ENCODE results near the gene MED27.

MED27 gene

GRCh38 chr9:131854896-131855613, 224.6 kb downstream of the MED27 start:
- DNase-seq (ENCODE audit: low read depth) = no peak

- DNase-seq (ENCODE audit: low read depth) = no peak
Observed at GRCh38 chr9:131854334-131854733, 225.3 kb downstream of the MED27 start.

- DNase-seq (ENCODE audit: low read depth) = no peak
Observed at GRCh38 chr9:131853434-131853833, 226.2 kb downstream of the MED27 start.

- no peak for DNase-seq (ENCODE audit: low read depth)
Observed at GRCh38 chr9:131851414-131851813, 228.3 kb downstream of the MED27 start.

- no peak for DNase-seq (ENCODE audit: low read depth)
Observed at GRCh38 chr9:131849391-131849790, 230.3 kb downstream of the MED27 start.

- no peak for DNase-seq (ENCODE audit: low read depth)
Observed at GRCh38 chr9:131848570-131849160, 231.0 kb downstream of the MED27 start.

GRCh38 chr9:131847665-131848354, 231.9 kb downstream of the MED27 start:
- no peak for DNase-seq (ENCODE audit: low read depth)

GRCh38 chr9:131845305-131846298, 234.1 kb downstream of the MED27 start:
- no peak for DNase-seq (ENCODE audit: low read depth)

GRCh38 chr9:131844745-131845118, 234.9 kb downstream of the MED27 start:
- no peak for DNase-seq (ENCODE audit: low read depth)

GRCh38 chr9:131843989-131844744, 235.5 kb downstream of the MED27 start:
- no peak for DNase-seq (ENCODE audit: low read depth)

- DNase-seq (ENCODE audit: low read depth) = no peak
Observed at GRCh38 chr9:131841765-131842318, 237.8 kb downstream of the MED27 start.

GRCh38 chr9:131840751-131841702, 238.6 kb downstream of the MED27 start:
- no peak for DNase-seq (ENCODE audit: low read depth)

GRCh38 chr9:131840220-131840619, 239.4 kb downstream of the MED27 start:
- DNase-seq (ENCODE audit: low read depth) = no peak

GRCh38 chr9:131839281-131840084, 240.2 kb downstream of the MED27 start:
- DNase-seq (ENCODE audit: low read depth) = peak; percentile 87

GRCh38 chr9:131838530-131839280, 241.0 kb downstream of the MED27 start:
- no peak for DNase-seq (ENCODE audit: low read depth)

GRCh38 chr9:131837836-131838235, 241.8 kb downstream of the MED27 start:
- DNase-seq (ENCODE audit: low read depth) = no peak

- DNase-seq (ENCODE audit: low read depth) = peak; percentile 28
Observed at GRCh38 chr9:131837316-131837715, 242.4 kb downstream of the MED27 start.

GRCh38 chr9:131836607-131837315, 242.9 kb downstream of the MED27 start:
- DNase-seq (ENCODE audit: low read depth) = no peak

Measured in ELR (cell line).